Hematopoietic multipotent progenitor cell treated with erythropoietin and hydrocortisone succinate and interleukin-3 and kit ligand, for 6 days (in vitro differentiated cells): ENCODE results near the gene CCNC.
"Not testable (repeated sequence)": the region's sequence is repeated elsewhere in the genome, so short reads cannot be mapped to it uniquely, and the experiment has no call there.

Experiments used
- DNase-seq: peaks from one replicate; pipeline ENCODE4 v3.0.0-alpha.2; 2015

The CCNC gene

GRCh38 chr6:99602520-99603420 is 34.3 kb upstream of the CCNC start:
- no peak for DNase-seq

GRCh38 chr6:99594696-99595095 is 26.2 kb upstream of the CCNC start:
- not testable (repeated sequence) for DNase-seq

- DNase-seq = no peak
Observed at GRCh38 chr6:99592900-99593299, 24.4 kb upstream of the CCNC start.

DNA sequence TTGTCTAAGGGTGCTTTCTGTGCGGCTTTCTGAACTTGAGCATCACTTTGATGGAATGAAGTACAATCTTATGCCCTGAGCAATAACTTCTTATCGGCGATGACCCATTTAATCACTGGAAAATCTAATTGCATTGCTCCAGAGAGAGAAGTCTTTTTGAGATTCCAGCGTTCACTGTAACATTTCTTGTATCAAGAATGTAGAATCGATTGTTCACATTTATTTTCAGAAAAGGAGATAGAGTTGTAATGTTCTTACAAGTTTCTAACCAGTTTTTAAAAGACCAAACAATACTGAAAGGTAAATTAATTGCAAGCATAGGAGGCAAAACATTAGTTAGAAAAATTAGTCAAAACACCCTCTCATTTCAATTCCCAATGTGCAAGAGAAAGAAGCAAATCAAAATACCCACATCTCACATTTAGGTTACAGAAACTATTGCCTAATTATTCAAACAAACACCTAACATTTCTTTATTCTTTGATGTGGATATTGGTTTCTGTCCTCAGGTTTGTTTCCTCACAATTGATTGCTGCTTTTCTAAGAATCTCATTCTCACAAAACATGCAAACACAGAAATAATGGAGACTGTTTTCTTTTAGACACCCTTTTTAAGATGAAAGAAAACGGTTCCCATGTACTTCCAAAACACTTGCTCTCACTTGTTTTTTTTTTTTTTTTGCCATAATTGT is 23.4 kb upstream of the CCNC start:
- no peak for DNase-seq

DNA sequence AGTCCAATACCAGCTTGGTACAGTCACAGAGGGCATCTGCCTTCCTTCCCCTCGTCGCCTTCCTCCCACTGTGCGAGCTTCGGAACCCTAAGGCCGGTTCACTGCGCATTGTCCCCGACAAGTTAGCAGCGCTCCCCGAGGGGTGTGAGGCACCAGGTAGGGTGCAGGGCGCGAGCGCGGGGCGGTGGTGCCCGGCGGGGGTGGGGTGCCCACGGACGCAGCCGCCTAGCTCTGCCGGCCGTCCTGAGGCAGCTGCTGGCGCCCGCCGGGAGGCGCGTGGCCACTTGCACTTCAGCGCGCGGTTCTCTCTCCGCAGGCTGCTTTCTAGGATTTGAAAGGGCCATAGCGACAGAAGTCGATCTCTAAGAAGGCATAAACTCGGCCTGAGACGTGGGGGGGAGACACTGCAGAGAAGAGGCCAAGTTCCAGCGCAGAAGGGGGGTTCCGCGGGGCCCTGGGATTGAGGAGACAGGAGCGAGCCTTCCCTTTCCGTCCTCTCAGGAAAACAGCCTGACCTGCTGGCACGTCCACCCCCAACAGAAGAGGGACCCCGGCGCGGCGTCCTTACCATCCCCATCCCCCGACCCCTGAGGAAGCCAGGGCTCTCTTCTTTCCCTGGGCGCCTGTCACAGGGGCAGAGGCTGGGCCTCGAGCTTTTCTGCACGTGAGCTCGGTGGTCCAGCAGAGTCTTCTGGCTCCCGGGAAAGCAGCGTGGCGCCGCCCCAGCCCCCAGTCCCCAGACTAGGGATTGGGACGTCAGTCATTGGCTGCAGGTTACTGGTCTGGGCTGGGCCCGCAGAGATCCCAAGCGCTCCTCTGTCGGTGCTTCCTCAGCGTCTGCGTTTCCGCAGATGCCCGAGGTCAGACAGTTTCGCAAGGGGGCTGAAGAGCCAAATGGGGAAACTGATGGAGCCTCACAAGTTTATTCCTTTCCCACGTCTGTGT is 22.5 kb upstream of the CCNC start:
- DNase-seq = no peak

GRCh38 chr6:99589907-99590493 is 21.5 kb upstream of the CCNC start:
- DNase-seq = no peak

- DNase-seq = no peak
Observed at GRCh38 chr6:99589290-99589672, 20.8 kb upstream of the CCNC start.

- DNase-seq = peak; percentile 85
Observed at GRCh38 chr6:99588618-99589289, 20.3 kb upstream of the CCNC start.

GRCh38 chr6:99587792-99588191 is 19.3 kb upstream of the CCNC start:
- DNase-seq = no peak

DNA sequence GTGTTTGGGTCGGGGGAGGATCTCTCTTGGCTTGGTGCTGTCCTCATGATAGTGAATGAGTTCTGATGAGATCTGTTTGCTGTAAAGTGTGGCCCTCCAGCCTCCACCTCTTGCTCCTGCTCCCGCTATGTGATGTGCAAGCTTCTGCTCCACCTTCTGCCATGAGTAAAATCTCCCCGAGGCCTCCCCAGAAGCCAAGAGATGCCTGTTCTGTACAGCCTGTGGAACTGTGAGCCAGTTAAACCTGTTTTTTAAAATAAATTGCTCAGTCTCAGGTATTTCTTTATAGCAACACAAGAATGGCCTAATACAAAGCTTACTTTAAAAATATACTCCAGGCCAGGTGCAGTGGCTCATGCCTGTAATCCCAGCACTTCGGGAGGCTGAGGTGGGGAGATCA is 11.3 kb upstream of the CCNC start:
- DNase-seq = no peak

DNA sequence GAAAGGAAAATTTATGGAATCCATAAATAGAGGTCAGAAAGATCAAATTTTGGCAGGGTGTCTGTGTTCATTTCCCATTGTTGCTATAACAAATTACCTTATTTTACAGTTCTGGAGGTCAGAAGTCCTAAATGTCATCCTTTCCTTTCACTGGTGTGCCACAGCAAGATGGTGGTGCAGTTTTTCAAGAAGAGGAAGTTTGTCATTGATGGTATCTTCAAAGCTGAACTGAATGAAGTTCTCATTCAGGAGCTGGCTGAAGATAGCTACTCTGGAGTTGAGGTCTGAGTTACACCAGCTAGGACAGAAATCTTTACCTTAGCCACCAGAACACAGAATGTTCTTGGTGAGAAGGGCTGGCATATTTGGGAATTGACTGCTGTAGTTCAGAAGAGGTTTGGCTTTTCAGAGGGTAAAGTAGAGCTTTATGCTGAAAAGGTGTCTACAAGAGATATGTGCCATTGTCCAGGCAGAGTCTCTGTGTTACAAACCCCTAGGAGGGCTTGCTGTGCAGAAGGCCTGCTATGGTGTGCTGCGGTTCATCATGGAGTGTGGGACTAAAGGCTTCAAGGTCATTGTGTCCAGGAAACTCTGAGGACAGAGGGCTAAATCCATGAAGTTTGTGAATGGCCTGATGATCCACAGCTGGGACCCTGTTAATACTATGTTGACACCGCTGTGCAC is 7.2 kb upstream of the CCNC start:
- peak; percentile 16 for DNase-seq

DNA sequence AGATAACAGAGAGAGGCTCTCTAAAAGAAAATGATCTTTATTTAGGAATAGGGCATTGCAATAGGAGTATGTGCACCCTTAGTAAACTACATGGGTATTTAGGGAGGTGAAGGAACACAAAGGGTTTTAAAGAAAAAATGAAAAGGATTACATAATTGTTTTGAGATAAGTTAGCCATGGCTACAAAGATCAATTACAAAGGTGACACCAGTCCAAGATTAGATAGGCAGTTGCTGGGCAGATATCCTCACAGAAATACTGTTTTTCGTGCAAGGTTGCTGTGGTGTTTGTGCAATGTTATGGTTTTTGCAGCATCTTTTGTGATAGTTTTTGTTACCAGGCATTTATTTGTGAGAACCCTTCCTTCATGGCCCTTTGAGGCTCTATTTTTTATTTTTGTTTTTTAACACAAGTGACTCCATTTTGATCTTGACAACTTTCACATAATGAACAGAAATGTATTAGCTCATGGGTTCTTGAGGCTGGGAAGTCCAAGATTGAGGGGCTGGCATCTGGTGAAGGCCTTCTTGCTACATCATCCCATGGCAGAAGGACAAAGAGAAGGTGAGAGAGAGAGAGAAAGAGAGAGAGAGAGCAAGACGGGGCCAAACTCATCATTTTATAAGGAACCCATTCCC is 5.6 kb upstream of the CCNC start:
- no peak for DNase-seq

DNA sequence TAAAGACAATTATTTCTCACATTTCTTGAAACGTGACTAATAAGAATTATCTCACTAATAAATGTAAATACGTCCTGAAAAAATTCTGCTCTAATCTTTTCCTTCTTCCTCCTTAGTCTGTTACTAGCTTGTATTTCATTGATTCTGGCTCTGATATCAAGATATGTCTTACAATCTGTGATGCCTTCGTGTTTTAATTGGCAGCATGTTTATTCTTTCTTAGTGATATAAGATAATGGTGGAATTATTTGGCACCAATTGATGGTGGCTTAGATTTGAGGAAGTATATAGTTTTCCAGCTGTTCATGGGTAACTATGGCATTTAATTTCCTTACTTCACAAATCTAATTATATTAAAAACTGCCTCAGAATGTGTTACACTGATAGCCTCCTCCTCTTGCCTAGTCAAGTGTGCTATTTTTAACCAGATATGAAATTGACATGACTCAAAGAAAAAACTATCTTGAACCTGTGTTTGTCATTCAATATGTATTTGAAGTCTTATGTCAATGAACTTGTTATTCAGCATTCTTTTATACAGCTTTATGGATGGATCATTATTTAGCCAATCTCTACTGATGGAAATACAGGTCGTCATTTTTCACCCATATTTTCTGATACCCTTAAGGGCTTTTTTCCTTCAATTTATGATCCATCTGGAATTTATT is 5.3 kb downstream of the CCNC start:
- no peak for DNase-seq

DNA sequence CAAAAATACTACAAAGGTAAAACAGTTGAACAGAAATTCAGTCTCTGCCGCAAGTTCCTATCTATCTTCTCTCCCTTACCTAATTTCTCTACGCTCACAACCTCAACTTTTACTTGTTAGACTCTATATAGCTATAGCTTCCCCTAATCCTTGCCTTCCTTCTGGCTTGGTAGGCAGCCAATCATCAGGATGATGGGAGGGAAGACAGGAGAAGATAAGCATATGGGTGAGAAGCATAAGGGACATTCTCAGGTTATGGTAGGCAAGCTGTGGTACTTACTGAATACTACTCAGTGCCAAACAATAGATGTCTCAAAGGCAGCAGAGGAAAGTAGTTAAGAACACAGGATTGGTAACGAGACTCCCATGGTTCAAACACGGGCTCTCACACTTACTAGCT is 7.8 kb downstream of the CCNC start:
- peak; percentile 38 for DNase-seq

GRCh38 chr6:99559057-99559456 is 9.4 kb downstream of the CCNC start:
- DNase-seq = no peak

DNA sequence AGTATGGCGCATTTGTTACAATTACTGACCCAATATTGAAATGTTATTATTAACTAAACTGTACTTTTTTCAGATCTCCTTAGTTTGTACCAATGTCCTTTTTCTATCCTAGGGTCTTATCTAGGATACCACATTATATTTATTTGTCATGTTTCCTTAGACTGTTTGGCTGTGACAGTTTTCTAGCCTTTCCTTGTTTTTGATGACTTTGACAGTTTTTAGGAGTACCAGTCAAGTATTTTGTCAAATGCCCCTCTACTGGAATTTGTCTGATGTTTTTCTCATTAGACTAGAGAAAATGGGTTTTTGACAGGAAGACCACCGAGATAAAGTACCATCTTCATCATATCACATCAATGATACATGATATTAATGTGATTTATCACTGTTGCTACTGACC is 14.6 kb downstream of the CCNC start:
- DNase-seq = no peak

DNA sequence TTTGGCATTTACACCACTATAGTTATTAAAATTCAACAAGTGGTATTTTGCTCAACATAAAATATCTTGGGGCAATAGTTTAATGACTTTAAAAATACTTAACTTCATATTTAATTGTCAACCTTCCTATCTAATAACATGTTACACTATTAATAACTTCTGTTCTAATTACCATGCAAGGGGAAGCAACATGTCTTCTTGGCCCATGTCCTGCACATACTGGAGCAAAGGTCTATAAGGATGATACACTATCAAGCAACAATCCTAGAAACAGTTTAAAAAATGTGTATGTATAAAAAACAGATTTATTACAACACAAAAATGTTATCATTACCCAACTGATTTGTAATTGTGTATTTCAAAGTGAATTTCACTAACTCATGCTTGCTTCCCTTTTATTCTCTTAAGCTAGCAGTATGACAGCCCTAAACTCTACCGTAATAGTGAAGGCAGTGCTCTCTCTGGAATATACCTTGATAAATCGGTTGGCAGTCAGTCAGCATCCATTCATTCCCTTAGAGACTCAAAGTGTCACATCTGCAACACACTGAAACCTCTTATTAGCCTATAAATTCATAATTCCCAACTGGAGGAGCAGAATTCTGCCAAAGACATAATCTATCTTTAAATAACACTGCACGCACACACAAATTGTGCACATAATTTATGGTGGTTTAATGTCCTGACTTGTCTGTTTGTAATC is 18.3 kb downstream of the CCNC start:
- no peak for DNase-seq

DNA sequence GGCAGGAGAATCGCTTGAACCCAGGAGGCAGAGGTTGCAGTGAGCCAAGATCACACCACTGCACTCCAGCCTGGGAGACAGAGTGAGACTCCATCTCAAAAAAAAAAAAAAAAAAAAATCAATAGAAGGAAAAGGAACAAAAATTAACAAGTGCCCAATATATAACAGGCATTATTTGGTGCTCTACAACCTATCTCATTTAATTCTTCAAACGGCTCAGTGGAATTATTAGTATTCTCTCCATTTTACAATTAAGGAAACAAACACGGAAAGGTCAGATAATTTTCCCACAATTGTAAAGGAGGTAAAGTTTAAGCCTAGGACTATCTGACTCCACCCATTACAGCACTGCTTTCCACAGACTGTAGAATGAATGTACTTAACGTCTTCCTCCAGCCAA is 19.8 kb downstream of the CCNC start:
- no peak for DNase-seq

DNA sequence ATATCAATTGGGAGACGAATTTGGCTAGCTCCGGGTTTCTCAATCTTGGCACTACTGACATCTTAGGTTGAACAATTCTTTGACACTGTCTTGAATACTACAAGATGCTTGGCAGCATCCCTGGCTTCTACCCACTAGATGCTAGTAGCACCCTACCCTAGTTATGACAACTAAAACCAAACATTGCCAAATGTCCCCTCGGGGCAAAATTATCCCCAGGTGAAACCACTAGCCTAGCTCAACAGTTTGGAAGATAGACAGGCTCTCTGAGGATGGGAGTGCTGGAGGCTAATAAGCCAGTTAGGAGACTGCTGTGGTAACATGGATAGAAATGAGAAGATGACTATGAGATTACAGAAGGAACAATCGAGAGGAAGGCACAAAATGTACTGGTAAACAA is 20.9 kb downstream of the CCNC start:
- DNase-seq = no peak

- DNase-seq = no peak
Observed at GRCh38 chr6:99545442-99545841, 23.0 kb downstream of the CCNC start.
